GM12892 (cell line): ENCODE data around the gene FNDC3A.

Experiments
- POLR2A ChIP-seq: IDR thresholded peaks from 2 replicates; pipeline ENCODE4 v1.6.1; 2011; ENCODE audit warnings: low read depth, low read length, control low read depth
- POLR2AphosphoS5 ChIP-seq: IDR thresholded peaks from 2 replicates; pipeline ENCODE4 v1.6.1; 2011; ENCODE audit warnings: low read depth, low read length, control low read depth
- TAF1 ChIP-seq: IDR thresholded peaks from 2 replicates; pipeline ENCODE4 v1.6.1; 2011; ENCODE audit warnings: low read depth, mild to moderate bottlenecking, control low read depth, low read length, borderline replicate concordance

DNA sequence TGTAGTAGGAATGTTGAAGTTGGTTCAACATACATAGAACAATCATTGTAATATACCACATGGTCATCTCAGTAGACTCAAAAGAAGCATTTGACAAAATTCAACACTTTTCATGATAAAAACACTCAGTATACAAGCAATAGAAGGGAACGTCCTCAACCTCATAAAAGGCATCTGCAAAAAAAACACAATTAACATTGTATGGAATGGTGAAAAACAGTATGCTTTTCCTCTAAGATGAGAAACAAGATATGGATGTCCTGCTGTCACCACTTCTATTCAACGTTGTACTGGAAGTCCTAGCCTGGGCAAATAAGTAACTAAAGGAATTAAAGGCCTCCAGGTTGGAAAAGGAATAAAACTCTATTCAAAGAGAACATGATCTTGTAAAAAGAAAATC lies 54.5 kb downstream of the FNDC3A start:
- TF ChIP-seq POLR2AphosphoS5 (no peak), POLR2A (no peak), TAF1 (no peak)
